ENCODE results near the gene RILPL2.
"Not testable (repeated sequence)": the region's sequence is repeated elsewhere in the genome, so short reads cannot be mapped to it uniquely, and the experiment has no call there.

The RILPL2 gene, protein sequence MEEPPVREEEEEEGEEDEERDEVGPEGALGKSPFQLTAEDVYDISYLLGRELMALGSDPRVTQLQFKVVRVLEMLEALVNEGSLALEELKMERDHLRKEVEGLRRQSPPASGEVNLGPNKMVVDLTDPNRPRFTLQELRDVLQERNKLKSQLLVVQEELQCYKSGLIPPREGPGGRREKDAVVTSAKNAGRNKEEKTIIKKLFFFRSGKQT

DNA sequence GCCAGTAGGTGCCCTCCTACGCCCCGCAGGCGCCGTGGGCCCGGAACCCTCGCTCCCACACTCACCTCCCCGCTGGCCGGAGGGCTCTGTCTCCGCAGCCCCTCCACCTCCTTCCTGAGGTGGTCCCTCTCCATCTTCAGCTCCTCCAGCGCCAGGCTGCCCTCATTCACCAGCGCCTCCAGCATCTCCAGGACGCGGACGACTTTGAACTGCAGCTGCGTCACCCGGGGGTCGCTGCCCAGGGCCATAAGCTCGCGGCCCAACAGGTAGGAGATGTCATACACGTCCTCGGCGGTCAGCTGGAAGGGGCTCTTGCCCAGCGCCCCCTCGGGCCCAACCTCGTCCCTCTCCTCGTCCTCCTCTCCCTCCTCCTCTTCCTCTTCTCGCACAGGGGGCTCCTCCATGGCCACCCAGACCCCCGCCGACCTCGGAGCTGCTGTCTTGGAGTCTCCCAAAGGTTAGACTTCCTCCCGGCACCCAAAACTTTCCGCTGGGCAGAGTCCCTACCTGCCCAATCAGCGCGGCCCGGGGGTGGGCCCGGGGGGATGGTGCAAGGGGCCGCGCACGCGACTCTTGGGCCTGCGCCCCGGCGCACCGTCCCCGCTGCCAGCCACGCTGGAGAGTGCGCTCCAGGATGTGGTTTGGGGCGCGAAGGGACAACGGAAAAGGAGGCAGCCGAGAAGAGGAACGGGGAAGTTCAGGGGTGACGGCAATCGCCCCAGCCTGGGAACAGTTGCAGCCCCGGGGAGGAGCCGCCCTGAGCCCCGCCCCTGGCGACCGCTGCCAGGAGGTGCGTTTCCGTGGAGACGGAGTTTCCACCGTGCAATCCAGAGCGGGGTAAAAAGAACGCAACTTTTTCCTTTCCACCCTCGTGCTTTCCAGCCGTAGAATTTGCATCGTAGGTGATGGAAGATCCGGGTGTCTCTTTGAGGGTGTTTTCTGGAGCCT, at the start of gene RILPL2:
Gene RILPL2 (minus strand): TSS at position 668 of the 948 bp plus-strand sequence. CDS start 264 bp downstream, at position 404.
- no peak for DNase-seq

DNA sequence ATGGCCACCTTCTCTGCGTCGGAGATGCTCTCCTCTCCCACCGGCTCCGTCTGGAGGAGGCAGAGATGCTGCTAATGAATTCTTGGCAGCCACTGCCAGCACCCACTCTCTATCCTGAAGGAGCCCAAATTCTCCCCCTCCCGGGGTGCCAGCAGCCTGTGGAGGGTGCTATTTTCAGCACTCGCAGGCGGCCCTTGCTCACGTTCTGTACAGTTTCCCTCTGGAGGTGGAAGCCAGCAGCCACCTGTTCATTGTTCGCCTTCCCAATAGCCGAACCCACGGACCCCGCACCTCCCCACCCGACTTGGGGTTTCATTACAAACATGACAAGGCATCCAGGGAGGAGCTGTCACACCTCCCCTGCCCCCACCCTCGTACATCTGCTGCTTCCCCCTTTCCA, 49.3 kb upstream of the RILPL2 start:
- DNase-seq: no peak

DNA sequence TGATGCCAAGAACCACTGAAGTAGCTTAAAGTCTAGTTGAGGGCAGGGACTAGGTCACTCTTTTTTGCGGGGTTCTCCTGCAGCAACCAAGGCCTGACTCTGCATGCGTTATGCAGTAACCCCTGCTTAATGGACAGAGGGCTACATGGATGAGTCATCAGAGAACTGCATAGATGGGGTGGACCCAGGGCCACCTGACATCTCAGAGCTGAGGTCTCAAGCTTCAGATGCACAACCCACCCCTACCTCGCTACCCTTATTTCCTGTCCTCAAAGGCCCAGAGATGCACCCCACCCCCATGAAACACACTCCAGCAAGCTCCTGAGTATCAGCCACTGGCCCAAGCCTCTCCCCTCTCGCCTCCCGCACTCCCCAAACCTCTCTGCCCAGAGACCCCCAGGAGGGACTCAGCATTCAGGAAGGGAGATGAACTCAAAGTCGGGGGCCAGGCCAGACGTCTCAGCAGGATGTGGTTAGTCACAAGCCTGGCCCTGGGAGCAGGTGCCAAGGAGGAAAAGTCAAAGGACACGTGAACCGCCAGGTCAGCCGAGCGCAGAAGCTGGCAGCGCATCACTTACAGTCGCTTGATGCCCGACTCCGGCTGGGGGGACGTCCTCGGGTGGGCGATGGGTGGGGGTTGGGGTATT, 47.2 kb upstream of the RILPL2 start:
- DNase-seq: no peak

DNA sequence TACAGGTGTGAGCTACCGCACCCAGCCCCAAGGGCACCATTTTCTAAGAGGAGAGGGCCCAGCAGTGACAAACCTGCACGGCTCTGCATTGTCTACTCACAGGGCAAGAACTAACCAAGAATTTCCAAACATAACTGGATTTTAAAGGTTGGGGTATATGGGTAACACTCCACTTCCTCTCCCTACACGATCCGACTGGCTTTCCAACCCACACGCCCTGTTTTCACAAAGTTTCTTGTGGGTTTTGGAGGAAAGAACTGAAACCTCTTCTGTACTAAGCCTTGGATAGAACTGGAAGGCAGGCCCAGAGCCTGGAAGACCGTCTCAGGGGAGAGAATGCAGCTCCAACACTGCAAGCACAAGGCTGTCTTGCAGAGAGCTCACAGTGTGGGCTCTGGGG, 46.4 kb upstream of the RILPL2 start:
- no peak for DNase-seq

DNA sequence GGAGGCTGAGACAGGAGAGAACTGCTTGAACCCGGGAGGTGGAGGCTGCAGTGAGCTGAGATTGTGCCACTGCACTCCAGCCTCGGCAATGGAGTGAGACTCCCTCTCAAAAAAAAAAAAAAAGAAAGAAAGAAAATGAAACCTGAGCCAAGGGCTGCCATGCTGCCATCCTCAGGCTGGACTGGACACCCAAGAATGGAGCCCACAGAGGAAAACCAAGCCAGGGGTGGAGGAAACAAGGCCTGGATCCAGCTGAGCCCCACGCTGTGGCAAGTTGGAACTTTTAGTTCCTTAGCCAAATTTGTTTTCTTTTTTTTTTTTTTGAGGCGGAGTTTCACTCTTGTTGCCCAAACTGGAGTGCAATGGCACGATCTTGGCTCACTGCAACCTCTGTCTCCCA, 44.8 kb upstream of the RILPL2 start:
- not testable (repeated sequence) for DNase-seq

DNA sequence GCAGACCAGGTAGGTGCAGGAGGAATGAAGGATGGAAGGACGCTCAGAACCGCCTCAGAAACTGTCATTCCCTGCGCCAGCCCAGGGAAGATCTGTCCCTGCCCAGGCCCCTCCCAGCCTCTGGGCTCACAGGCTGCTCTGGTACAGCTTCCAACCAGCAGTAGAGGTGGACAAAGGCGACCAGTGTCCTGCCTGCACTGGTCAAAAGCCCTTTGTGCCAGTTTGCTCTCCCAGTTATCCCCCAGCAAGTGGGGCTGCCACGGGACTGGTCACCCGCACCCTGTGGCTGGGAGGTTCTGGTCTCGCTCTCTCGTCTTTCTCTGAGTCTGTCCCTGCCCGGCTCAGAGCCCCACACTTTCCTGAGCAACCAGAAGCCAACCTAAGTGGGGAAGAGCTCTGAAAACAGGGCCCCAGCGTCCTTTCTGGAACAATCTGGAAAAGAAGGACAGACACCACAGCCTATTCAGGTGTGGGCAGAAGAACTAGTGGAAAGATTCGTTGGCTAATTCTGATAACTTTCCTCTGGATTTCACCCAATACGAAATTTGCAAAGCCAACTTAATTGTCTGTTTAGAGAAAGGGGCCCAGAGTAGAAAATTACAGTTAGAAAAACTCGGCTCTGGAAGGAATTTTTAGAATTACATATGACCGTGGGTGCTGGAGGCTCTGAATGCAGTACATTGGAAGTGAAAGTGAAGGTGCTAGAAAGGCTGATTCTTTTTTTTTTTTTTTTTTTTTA, 43.1 kb upstream of the RILPL2 start:
- DNase-seq: no peak

DNA sequence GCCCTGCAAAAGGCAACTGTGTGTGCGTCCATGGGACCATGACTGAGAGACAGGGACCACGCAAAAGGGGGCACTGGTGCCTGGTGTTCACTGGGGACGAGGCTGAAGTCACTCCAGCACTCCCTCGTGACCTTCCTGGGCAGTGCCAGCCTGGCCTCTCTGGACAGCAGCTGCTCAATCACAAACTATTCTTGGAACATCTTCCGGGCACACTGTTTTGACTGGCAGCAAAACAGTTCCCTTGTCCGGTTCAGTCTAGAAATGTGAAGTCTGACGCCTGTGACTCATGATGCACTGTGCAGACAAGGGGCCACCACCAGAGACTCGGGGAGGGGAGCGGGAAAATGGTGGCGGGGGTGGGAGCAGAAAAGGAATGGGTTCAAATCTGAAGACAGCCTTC, 42.3 kb upstream of the RILPL2 start:
- no peak for DNase-seq

DNA sequence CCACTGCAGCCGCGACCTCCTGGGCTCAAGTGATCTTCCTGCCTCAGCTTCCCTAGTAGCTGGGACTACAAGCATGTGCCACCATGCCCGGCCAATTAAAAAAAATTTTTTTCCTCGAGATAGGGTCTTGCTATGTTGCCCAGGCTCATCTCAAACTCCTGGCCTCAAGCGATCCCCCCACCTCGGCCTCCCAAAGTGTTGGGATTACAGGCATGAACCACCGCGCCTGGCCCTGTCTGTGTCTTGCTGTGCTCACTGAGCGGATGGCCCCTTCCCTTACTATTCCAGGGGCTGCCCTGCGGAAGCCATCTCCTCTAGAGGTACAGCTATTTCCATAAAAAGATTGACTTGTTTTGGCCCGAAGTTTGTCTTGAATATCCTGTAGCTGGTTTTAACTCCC, 41.6 kb upstream of the RILPL2 start:
- no peak for DNase-seq

DNA sequence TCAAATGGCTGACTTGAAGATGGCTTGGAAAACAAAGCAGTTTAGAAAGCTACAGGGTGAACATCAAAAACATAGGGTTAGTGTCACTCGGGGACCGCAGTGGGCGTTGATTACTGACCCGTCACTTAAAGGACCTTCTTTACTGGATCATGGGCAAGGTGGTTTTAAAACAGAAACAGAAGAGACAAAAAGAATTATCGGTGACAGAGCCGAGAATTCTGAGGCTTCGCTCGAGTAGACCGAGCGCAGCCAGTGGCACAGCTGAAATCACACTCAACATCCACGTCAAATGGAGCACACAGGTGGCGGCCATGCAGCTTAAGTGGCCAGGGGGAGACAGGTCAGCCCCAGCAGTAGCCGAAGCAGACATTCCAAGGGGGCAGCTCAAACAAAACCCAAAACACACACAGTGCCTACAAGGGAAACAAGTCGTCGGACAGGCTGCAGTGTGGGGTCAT, 38.8 kb upstream of the RILPL2 start:
- no peak for DNase-seq

DNA sequence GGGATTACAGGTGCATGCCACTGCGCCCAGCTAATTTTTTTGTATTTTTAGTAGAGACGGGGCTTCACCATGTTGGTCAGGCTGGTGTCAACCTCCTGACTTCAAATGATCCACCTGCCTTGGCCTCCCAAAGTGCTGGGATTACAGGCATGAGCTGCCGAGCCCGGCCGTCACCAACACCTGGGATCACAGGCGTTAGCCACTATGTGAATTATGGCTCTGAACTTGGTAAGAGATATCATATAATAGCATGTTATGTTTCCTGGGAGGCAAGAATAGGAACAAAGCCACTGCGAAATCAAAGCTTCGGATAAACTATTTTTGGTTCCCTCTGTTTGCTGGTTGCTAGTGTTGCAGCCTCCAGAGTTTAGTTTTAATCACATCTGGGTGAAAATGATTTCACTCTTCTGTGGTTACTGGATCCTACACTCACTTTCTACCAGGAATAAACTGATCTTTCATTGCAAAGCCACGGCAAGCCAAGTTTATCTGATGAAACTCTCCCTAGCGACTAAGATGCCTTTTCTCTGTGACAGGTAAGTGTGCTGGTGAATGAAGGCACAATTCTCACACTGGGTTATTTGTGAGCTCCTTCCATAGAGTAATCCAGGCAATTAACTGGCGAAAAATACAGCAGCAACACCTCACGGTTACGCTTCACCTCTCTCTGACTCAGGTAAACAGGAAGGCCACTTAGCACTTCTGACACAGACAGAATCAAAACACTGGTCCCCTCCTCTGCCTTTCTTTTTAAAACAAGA, 38.2 kb upstream of the RILPL2 start:
- no peak for DNase-seq

DNA sequence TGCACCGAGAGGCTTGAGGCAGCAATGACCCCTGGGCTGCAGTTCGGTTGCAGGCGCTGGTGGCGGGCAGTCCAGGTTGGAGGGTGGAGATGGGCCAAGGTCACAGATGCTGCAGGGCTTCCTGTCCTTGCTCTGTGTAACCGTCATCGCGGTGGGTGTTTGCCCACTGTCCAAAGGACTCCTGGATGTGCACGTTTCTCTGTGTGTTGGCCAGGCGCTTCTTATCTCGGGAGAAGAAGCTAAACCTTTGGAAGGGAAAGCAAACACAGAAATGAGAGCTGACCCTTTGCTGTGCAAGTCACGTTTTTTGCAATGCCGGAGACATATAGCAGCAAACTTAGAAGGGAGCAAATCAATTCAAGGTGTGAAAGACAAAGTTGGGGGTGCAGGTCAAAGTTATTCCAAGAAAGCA, 36.0 kb upstream of the RILPL2 start:
- DNase-seq: no peak

DNA sequence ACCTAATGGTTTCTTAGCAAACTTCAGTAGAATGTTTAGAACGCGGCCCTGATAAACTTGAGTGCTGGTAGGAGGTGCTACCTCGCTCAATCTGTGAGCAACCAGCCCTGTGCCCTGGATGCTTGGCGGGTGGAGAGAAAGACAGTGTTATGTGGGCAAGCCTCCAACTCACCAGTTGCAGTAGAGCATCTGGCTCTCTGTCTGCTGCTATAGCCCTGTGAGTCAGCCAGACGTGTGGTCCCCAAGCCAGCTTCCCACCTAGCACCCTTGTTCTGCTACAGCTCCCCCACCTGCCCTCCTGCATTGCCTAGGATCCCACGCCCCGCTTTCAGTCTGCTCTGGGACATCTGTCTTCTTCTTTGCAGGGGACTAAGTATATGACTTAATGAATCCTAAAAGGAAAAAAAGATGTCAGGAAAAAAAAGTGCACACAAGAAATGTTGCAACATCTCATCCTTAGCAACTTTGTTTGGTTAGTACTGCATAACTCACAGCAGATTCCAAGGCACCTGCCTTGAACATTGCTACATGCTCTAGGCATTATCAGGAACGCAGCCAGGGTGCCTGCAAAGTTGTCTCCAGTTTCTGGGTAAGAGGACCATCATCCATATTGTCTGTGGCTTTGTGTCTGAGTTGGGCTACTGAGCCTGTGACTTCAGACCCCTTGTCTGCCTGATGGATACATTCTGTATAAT, 35.0 kb upstream of the RILPL2 start:
- DNase-seq: no peak

DNA sequence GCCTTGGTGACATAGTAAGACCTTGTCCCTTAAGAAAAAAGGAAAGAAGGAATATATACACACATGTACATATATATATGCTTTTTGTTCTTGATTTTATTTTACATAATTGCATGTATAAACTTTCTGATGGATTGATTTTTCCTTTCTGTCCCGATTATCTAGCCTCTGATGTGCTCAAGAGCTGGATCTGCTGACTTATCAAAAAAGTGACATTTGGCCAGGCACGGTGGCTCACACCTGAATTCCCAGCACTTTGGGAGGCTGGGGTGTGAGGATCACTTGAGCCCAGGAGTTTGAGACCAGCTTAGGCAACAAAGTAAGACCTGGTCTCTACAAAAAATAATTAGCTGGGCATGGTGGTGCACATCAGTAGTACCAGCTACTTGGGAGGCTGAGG, 33.5 kb upstream of the RILPL2 start:
- no peak for DNase-seq

DNA sequence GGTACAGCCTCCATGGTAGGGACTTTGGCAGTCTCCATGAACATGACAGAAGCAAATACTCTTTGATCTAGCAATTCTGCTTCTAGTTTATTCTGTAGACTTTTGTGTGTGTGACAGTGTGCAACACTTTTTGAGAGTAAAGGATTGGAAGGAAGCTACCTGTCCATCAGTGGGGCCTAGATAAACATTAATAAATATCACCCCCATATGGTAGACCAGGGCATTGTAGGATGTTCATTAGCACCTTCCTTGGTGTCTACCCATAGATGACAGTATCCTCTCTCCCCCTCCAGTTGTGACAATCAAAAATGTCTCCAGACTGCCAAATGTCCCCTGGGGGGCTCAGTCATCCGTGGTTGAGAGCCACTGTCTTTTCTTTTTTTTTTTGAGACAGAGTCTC, 32.3 kb upstream of the RILPL2 start:
- no peak for DNase-seq

DNA sequence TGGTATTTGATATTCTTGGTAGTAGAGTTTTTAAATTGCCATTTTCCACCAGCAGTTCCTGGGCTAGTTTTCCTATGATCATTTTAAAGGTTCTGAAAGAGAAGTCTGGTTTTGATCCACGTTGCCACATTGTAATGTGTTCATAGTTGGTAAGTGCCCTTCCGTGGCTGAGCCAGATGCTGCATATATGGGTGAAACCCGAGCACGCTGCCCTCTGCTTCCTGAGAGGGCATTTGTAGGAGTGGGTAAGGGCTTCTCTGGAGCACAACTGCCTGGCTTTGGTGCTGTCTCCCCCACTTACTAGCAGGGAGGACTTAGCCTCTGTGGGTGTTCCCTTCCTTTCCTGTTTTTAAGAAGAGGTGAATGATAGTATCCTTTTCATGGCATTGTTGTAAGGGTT, 28.6 kb upstream of the RILPL2 start:
- no peak for DNase-seq

DNA sequence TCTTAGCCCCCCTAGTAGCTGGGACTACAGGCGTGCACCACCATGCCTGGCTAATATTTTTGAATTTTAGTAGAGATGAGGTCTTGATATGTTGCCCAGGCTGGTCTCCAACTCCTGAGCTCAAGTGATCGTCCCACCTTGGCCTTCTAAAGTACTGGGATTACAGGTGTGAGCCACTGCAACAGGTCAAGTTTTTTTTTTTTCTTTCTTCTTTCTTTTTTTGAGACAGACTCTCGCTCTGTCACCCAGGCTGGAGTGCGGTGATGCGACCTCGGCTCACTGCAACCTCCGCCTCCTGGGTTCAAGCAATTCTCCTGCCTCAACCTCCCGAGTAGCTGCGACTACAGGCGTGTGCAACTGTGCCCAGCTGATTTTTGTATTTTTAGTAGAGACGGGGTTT, 26.7 kb upstream of the RILPL2 start:
- not testable (repeated sequence) for DNase-seq

DNA sequence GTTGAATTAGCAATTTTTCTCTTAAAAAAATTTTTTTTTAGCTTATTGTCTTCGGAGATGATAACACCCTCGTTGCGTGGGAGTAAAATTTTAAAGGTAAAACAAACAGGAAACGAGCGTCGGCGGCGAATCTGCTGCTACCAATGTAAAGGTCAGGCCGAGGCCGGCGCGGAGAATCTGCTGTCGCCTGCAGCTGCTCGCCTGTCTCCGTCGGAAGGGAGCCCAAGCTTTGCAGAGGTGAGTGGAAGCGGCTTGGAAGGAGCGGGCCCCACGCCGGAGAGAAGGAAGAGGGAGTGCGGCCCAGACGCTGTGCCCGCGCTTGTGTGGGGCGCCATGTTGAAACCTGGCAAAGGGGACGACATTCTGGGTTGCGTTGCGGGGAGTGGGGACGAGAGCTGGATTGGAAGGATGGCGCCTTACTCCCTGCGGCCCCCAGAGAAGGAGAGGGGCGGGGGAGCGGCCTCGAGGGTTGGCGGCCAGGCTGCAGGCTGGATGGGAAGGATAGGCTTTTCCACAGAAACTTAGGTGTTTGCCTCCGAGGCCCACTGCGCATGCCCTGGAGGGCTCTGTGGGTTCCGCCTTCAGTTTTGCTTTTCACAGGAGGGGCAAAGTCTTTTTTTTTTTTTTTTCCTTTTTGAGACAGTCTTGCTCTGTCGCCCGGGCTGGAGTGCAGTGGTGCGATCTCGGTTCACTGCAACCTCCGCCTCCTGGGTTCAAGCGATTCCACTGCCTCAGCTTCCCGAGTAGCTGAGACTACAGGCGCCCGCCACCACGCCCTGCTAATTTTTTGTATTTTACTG, 21.7 kb upstream of the RILPL2 start, which contains the start of gene SNRNP35:
Gene SNRNP35 (plus strand): TSS at position 160 of the 800 bp plus-strand sequence. CDS start 7,402 bp downstream, outside the sequence.
- peak in 1 of 2 experiments; percentile 74 for DNase-seq

DNA sequence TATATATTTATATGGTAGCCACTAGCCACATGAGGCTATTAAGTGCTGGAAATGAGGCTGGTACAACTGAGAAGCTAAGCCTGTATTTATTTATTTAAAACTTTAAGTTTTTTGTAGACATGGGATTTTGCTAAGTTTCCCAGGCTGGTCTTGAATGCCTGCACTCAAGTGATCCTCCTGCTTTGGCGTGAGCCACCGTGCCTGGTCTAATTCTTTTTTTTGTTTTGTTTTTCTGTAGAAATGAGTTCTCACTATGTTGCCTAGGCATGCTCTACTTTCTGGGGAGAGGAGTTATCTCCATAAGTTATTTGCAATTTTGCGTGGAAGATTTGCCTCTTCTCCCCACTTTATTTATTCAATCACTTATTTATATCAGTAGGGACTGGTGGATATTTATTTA, 16.7 kb upstream of the RILPL2 start:
- DNase-seq: no peak

DNA sequence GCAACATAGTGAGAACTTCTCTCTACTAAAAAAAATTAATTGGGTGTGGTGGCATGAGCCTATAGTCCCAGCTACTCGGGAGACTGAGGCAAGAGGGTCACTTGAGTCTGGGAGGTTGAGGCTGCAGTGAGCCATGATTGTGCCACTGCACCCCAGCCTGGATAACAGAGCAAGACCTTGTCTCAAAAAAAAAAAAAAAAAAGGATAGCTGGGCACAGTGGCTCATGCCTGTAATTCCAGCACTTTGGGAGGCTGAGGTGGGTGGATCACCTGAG, 15.7 kb upstream of the RILPL2 start:
- DNase-seq: not testable (repeated sequence)

DNA sequence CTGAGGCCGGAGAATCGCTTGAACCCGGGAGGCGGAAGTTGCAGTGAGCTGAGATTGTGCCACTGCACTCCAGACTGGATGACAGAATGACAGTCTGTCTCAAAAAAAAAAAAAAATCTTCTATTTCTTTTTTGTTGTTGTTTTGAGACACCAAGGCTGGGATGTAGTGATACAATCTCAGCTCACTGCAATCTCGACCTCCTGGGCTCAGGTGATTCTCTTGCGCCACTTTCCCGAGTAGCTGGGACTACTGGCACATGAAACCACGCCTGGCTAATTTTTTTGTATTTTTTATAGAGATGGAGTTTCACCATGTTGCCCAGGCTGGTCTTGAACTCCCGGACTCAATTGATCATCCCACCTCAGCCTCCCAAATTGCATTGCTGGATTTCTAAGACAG, 14.2 kb upstream of the RILPL2 start:
- no peak for DNase-seq

DNA sequence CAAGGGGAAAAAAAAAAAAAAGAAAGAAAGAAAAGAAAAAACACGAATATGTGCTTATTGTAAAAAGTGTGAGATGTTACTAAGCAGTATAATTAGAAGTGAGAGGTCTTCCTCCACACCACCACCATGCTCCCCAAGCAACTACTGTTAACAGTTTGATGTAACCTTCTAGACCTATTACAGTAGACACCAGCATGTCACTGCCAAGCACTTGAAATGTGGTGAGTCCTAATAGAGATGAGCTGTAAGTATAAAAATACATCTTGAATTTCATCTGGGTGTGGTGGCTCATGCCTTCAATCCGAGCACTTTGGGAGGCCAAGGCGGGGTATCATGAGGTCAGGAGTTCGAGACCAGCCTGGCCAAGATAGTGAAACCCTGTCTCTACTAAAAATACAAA, 13.4 kb upstream of the RILPL2 start:
- no peak for DNase-seq

Data from cerebellar nuclear complex (tissue), 1 donor.